Stimulated activated CD4-positive, alpha-beta T cell treated with anti-CD3 and anti-CD28 coated beads, Interleukin-4, amount 100 ng/mL, for 4 hours (primary cell): ENCODE data around the gene TRIP12.
"Not testable (repeated sequence)": the region's sequence is repeated elsewhere in the genome, so short reads cannot be mapped to it uniquely, and the experiment has no call there.

Source experiments
- DNase-seq, 2 experiments: peaks; one replicate each; pipeline ENCODE4 v3.0.0-alpha.2; 2020

TRIP12 gene

GRCh38 chr2:229873123-229873581 is 48.7 kb downstream of the TRIP12 start:
- no peak for DNase-seq

- DNase-seq: no peak
These were observed 50.7 kb downstream of the TRIP12 start for GRCh38 chr2:229870903-229871656.

- DNase-seq: no peak
These were observed 52.6 kb downstream of the TRIP12 start for GRCh38 chr2:229869226-229869625.

- no peak for DNase-seq
These were observed 53.0 kb downstream of the TRIP12 start for GRCh38 chr2:229868794-229869193.

- DNase-seq: no peak
These were observed 56.8 kb downstream of the TRIP12 start for GRCh38 chr2:229865033-229865432.

GRCh38 chr2:229861431-229861830 is 60.4 kb downstream of the TRIP12 start:
- no peak for DNase-seq

GRCh38 chr2:229860334-229860733 is 61.5 kb downstream of the TRIP12 start:
- DNase-seq: no peak

- DNase-seq: no peak
These were observed 63.5 kb downstream of the TRIP12 start for GRCh38 chr2:229858351-229858750.

GRCh38 chr2:229857634-229858033 is 64.2 kb downstream of the TRIP12 start:
- no peak for DNase-seq

- DNase-seq: no peak
These were observed 65.4 kb downstream of the TRIP12 start for GRCh38 chr2:229856413-229856812.

GRCh38 chr2:229855116-229855515 is 66.7 kb downstream of the TRIP12 start:
- DNase-seq: no peak

GRCh38 chr2:229852565-229852964 is 69.2 kb downstream of the TRIP12 start:
- peak; percentile 8 to 47 for DNase-seq

GRCh38 chr2:229851870-229852269 is 69.9 kb downstream of the TRIP12 start:
- DNase-seq: no peak

GRCh38 chr2:229850355-229851275 is 71.2 kb downstream of the TRIP12 start:
- DNase-seq: peak in 1 of 2 experiments; percentile 8

GRCh38 chr2:229849073-229849472 is 72.7 kb downstream of the TRIP12 start:
- no peak for DNase-seq

- DNase-seq: no peak
These were observed 78.2 kb downstream of the TRIP12 start for GRCh38 chr2:229843613-229844012.

GRCh38 chr2:229838729-229839128 is 83.1 kb downstream of the TRIP12 start:
- DNase-seq: no peak

- DNase-seq: no peak
These were observed 85.0 kb downstream of the TRIP12 start for GRCh38 chr2:229836847-229837246.

GRCh38 chr2:229835596-229836283 is 86.1 kb downstream of the TRIP12 start:
- DNase-seq: no peak

- DNase-seq: not testable (repeated sequence)
These were observed 87.4 kb downstream of the TRIP12 start for GRCh38 chr2:229834368-229834767.

- DNase-seq: no peak
These were observed 89.3 kb downstream of the TRIP12 start for GRCh38 chr2:229832510-229832898.

- no peak for DNase-seq
These were observed 89.9 kb downstream of the TRIP12 start for GRCh38 chr2:229831805-229832509.

- no peak for DNase-seq
These were observed 96.3 kb downstream of the TRIP12 start for GRCh38 chr2:229825476-229825875.
